HEK293T (cell line): Measurements from ENCODE around the gene ZSCAN9.

Source experiments
- ARNT ChIP-seq: fragments of 450-650 bp; IDR thresholded peaks from 2 replicates; pipeline ENCODE4 v1.6.1; 2017; ENCODE audit warnings: mild to moderate bottlenecking
- BHLHE40 ChIP-seq: fragments of 450-650 bp; IDR thresholded peaks from 2 replicates; pipeline ENCODE4 v1.6.1; 2016; ENCODE audit warnings: mild to moderate bottlenecking, moderate library complexity, borderline replicate concordance
- CTBP1 ChIP-seq: fragments of 450-650 bp; IDR thresholded peaks from 2 replicates; pipeline ENCODE4 v1.6.1; 2016; ENCODE audit warnings: borderline replicate concordance
- ELF4 ChIP-seq: fragments of 450-650 bp; IDR thresholded peaks from 2 replicates; pipeline ENCODE4 v1.6.1; 2017; ENCODE audit warnings: antibody characterized with exemption
- FOXA1 ChIP-seq: fragments of 450-650 bp; IDR thresholded peaks from 2 replicates; pipeline ENCODE4 v1.6.1; 2016; ENCODE audit warnings: mild to moderate bottlenecking
- FOXK2 ChIP-seq: fragments of 450-650 bp; IDR thresholded peaks from 2 replicates; pipeline ENCODE4 v1.6.1; 2016; ENCODE audit warnings: mild to moderate bottlenecking
- FOXM1 ChIP-seq: fragments of 450-650 bp; IDR thresholded peaks from 2 replicates; pipeline ENCODE4 v1.6.1; 2017; ENCODE audit warnings: mild to moderate bottlenecking, borderline replicate concordance
- HDGF ChIP-seq: fragments of 450-650 bp; IDR thresholded peaks from 2 replicates; pipeline ENCODE4 v1.6.1; 2017; ENCODE audit warnings: antibody characterized with exemption, borderline replicate concordance
- LEF1 ChIP-seq: fragments of 450-650 bp; IDR thresholded peaks from 2 replicates; pipeline ENCODE4 v1.6.1; 2017; ENCODE audit warnings: mild to moderate bottlenecking, borderline replicate concordance
- SP1 ChIP-seq: fragments of 450-650 bp; IDR thresholded peaks from 2 replicates; pipeline ENCODE4 v1.6.1; 2017
- SUZ12 ChIP-seq: fragments of 450-650 bp; IDR thresholded peaks from 2 replicates; pipeline ENCODE4 v1.6.1; 2016; ENCODE audit warnings: mild to moderate bottlenecking
- TARDBP ChIP-seq: fragments of 450-650 bp; IDR thresholded peaks from 2 replicates; pipeline ENCODE4 v1.6.1; 2016
- ZNF384 ChIP-seq: fragments of 450-650 bp; IDR thresholded peaks from 2 replicates; pipeline ENCODE4 v1.6.1; 2016
- TF ChIP-seq, protein P1 (sequence below): fragments of 450-650 bp; IDR thresholded peaks from 2 replicates; pipeline ENCODE4 v1.6.1; 2016

DNA sequence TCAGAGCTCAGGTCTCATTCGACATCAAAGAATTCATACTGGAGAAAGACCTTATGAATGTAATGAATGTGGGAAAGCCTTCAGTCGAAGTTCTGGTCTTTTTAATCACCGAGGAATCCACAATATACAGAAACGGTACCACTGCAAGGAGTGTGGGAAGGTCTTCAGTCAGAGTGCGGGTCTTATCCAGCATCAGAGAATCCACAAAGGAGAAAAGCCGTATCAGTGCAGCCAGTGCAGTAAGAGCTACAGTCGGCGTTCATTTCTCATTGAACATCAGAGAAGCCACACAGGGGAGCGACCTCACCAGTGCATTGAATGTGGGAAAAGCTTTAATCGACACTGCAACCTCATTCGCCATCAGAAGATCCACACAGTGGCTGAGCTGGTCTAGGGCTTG is 7.7 kb downstream of the ZSCAN9 start:
- TF ChIP-seq TARDBP (no peak), FOXM1 (no peak), ELF4 (no peak), SUZ12 (no peak), ARNT (no peak), BHLHE40 (no peak), FOXA1 (no peak), CTBP1 (no peak), LEF1 (no peak), SP1 (no peak), ZNF384 (no peak), FOXK2 (no peak), HDGF (no peak)
- TF ChIP-seq, protein P1, sequence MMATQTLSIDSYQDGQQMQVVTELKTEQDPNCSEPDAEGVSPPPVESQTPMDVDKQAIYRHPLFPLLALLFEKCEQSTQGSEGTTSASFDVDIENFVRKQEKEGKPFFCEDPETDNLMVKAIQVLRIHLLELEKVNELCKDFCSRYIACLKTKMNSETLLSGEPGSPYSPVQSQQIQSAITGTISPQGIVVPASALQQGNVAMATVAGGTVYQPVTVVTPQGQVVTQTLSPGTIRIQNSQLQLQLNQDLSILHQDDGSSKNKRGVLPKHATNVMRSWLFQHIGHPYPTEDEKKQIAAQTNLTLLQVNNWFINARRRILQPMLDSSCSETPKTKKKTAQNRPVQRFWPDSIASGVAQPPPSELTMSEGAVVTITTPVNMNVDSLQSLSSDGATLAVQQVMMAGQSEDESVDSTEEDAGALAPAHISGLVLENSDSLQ: no peak
